GM23338 (cell line): ENCODE measurements around the gene MUC5AC. TPM values are rescaled to one million over a fixed set of nuclear protein-coding genes. Genes with fewer than 3 reads are reported as not detected.
A peak's percentile ranks its signal among the peaks of the same experiment; 100 is the strongest.

Experiments
- ATAC-seq: fragments of 200-7000 bp; cut with Tn5 transposase; 3 replicates; pipeline ENCODE4 v1.9.1; 2020
- DNase-seq: peaks from one replicate; pipeline ENCODE4 v3.0.0-alpha.2; 2015; ENCODE audit warnings: low spot score
- H2AFZ ChIP-seq: fragments of 200-600 bp; sonication (generic); 2 replicates; pipeline ENCODE4 v1.8.0; 2016; ENCODE audit warnings: antibody characterized with exemption, mild to moderate bottlenecking, moderate library complexity
- H3F3A ChIP-seq: fragments of 200-600 bp; sonication (generic); replicated peaks from 2 replicates; pipeline ENCODE4 v1.8.0; 2017; ENCODE audit warnings: antibody characterized with exemption, mixed run types, low read depth
- H3K27ac ChIP-seq: fragments of 200-600 bp; sonication (generic); 2 replicates; pipeline ENCODE4 v1.6.1; 2016; ENCODE audit warnings: low read depth
- H3K27me3 ChIP-seq: fragments of 200-600 bp; sonication (generic); 2 replicates; pipeline ENCODE4 v1.8.0; 2016; ENCODE audit warnings: mild to moderate bottlenecking, mixed run types, moderate library complexity; ENCODE audit not compliant: insufficient read depth
- H3K36me3 ChIP-seq: fragments of 200-600 bp; sonication (generic); 2 replicates; pipeline ENCODE4 v1.8.0; 2016; ENCODE audit warnings: mild to moderate bottlenecking; ENCODE audit not compliant: insufficient read depth
- H3K4me1 ChIP-seq: fragments of 200-600 bp; sonication (generic); 2 replicates; pipeline ENCODE4 v1.8.0; 2016; ENCODE audit warnings: mild to moderate bottlenecking, moderate library complexity; ENCODE audit not compliant: insufficient read depth
- H3K4me2 ChIP-seq: fragments of 200-600 bp; sonication (generic); 2 replicates; pipeline ENCODE4 v1.7.1; 2017; ENCODE audit warnings: mixed run types
- H3K4me3 ChIP-seq: fragments of 200-600 bp; sonication (generic); 2 replicates; pipeline ENCODE4 v1.6.1; 2016; ENCODE audit warnings: mixed run types
- H3K79me2 ChIP-seq: fragments of 200-600 bp; sonication (generic); replicated peaks from 2 replicates; pipeline ENCODE4 v1.8.0; 2017; ENCODE audit warnings: mild to moderate bottlenecking; ENCODE audit not compliant: insufficient read depth
- H3K9me2 ChIP-seq: fragments of 200-600 bp; sonication (generic); 2 replicates; pipeline ENCODE4 v1.8.0; 2017; ENCODE audit not compliant: insufficient read depth
- H4K20me1 ChIP-seq: fragments of 200-600 bp; sonication (generic); replicated peaks from 2 replicates; pipeline ENCODE4 v1.8.0; 2017; ENCODE audit warnings: mild to moderate bottlenecking; ENCODE audit not compliant: insufficient read depth
- H3K27ac Mint-ChIP-seq: 2 replicates; pipeline ENCODE4 v1.8.0; 2020; ENCODE audit warnings: inconsistent platforms, mild to moderate bottlenecking, moderate library complexity, mixed read lengths
- H3K27me3 Mint-ChIP-seq: 3 replicates; pipeline ENCODE4 v1.8.0; 2022; ENCODE audit warnings: low read depth, mild to moderate bottlenecking, moderate library complexity, mixed read lengths, inconsistent platforms; ENCODE audit not compliant: insufficient read depth, poor library complexity
- H3K36me3 Mint-ChIP-seq: 3 replicates; pipeline ENCODE4 v1.8.0; 2021; ENCODE audit warnings: low read depth, mild to moderate bottlenecking, inconsistent platforms, moderate library complexity, mixed read lengths
- H3K4me1 Mint-ChIP-seq: 3 replicates; pipeline ENCODE4 v1.8.0; 2020; ENCODE audit warnings: mild to moderate bottlenecking, inconsistent platforms, mixed read lengths
- H3K4me3 Mint-ChIP-seq: 3 replicates; pipeline ENCODE4 v1.8.0; 2021; ENCODE audit warnings: moderate library complexity, mild to moderate bottlenecking, inconsistent platforms, mixed read lengths
- H3K9me3 Mint-ChIP-seq: 3 replicates; pipeline ENCODE4 v1.8.0; 2020; ENCODE audit warnings: moderate library complexity, mild to moderate bottlenecking, inconsistent platforms, mixed read lengths
- ETS1 ChIP-seq: IDR thresholded peaks from 2 replicates; pipeline ENCODE4 v1.6.1; 2016; ENCODE audit warnings: antibody characterized with exemption
- EZH2phosphoT487 ChIP-seq: fragments of 200-600 bp; sonication (generic); IDR thresholded peaks from one replicate; pipeline ENCODE4 v1.8.1; 2018; ENCODE audit warnings: antibody characterized with exemption; ENCODE audit not compliant: unreplicated experiment
- POLR2AphosphoS5 ChIP-seq: IDR thresholded peaks from 2 replicates; pipeline ENCODE4 v1.6.1; 2016; ENCODE audit warnings: antibody characterized with exemption, low read depth
- REST ChIP-seq: IDR thresholded peaks from one replicate; pipeline ENCODE4 v1.6.1; 2018; ENCODE audit warnings: antibody characterized with exemption; ENCODE audit not compliant: unreplicated experiment
- STAT1 ChIP-seq: IDR thresholded peaks from one replicate; pipeline ENCODE4 v1.6.1; 2016; ENCODE audit warnings: antibody characterized with exemption; ENCODE audit not compliant: unreplicated experiment
- ZNF114 ChIP-seq: fragments of 250-450 bp; sonication (Bioruptor Pico); IDR thresholded peaks from 2 replicates; pipeline ENCODE4 v1.5.0; 2020; ENCODE audit warnings: mild to moderate bottlenecking, moderate library complexity
- polyA plus RNA-seq: library from polyadenylated mRNA; unstranded; fragments of >200 nt; fragmentation: Nextera tagmentation; extraction: Ambion mirVana; gene quantifications from 2 replicates; pipeline ENCODE4 v1.2.1, GENCODE V29; 2016
- total RNA-seq: library from RNA; depleted of rRNA; stranded (reverse); fragments of >200 nt; shearing (Covaris generic); gene quantifications from 2 replicates; pipeline ENCODE4 v1.2.3, GENCODE V29; 2014

The MUC5AC gene
- total and polyA plus RNA-seq, 2 experiments from 2014 or later, result not detected

GRCh38 chr11:1230121-1230455 lies 72.3 kb downstream of the MUC5AC start (continued):
- TF ChIP-seq REST, result no peak
- no peak for TF ChIP-seq POLR2AphosphoS5
- TF ChIP-seq EZH2phosphoT487, result no peak

DNA sequence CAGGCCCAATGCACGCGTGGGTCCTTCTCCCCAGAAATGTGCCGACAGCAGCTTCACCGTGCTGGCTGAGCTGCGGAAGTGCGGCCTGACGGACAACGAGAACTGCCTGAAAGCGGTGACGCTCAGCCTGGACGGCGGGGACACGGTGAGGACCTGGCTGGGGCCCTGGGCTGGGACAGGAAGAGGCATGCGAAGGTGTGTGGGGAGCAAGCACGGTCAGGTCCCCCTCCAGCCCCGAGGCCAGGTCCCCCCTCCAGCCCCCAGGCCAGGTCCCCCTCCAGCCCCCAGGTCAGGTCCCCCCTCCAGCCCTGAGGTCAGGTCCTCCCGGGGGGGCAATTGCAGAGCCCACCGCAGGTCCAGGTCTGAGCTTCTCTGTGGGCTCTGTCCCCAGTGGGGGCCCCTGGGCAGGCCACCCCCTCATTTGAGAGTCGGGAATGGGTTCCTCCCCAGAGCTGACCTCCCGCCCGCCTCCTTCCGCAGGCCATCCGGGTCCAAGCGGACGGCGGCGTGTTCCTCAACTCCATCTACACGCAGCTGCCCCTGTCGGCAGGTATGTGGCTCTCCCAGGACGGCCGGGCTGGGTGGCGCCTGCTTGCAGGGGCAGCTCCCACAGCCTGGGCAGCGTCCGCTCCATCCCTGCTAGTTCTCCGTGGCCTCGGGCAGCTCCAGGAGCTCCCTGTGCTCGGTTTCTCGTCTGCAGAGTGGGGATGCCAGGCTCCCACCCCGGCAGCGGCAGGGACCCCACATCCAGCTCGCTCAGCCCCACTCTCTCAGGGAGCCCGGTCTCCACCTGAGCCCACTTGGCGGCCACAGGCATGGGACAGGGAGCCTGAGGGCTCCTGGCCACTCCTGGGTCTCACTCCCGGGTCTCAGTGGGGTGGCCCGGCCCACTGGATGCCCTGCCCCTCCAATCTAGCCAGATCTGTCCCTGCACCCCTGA lies 73.0 kb downstream of the MUC5AC start:
- H3K79me2 ChIP-seq, result no peaks in the 10 kb centered on the region
- Mint-ChIP-seq H3K4me3 (no peak overlapping the region), H3K27me3 (no peaks in the 10 kb centered on the region), H3K27ac (no peak overlapping the region), H3K36me3 (no peaks in the 10 kb centered on the region), H3K9me3 (no peaks in the 10 kb centered on the region), H3K4me1 (no peaks in the 10 kb centered on the region; the same call in 2 of the 3 replicates)
- no peak overlapping the region for H3K27ac ChIP-seq
- ATAC-seq (peak; percentile 5; the same call in 1 of the 3 replicates), DNase-seq (no peak)
- H4K20me1 ChIP-seq, result no peaks in the 10 kb centered on the region
- no peaks in the 10 kb centered on the region for H3F3A ChIP-seq
- H3K4me2 ChIP-seq, result no peak overlapping the region
- no peaks in the 10 kb centered on the region for H3K36me3 ChIP-seq
- H3K27me3 ChIP-seq, result no peaks in the 10 kb centered on the region
- H3K4me1 ChIP-seq, result no peaks in the 10 kb centered on the region
- TF ChIP-seq ZNF114 (CRISPR knock-in tag) (no peak), REST (no peak), STAT1 (no peak), ETS1 (no peak)
- H3K4me3 ChIP-seq, result no peak overlapping the region
- no peak overlapping the region for H2AFZ ChIP-seq
- H3K9me2 ChIP-seq, result no peaks in the 10 kb centered on the region
